Activated naive CD8-positive, alpha-beta T cell treated with anti-CD3 and anti-CD28 coated beads, Interleukin-2, amount 10 ng/mL, durations not matched to agents 7 days and 5 days (primary cell): ENCODE data around the gene RDH16. TPM values are rescaled to one million over a fixed set of nuclear protein-coding genes. Genes with fewer than 3 reads are reported as not detected.
"Not testable (repeated sequence)": the region's sequence is repeated elsewhere in the genome, so short reads cannot be mapped to it uniquely, and the experiment has no call there.

Source experiments
- ATAC-seq: fragments of 150-1000 bp; cut with Tn5 transposase; one replicate; pipeline ENCODE4 v1.10.0; 2021; ENCODE audit warnings: low read depth, moderate library complexity
- POLR2A ChIA-PET: fragments of 350-600 bp; sonication (Branson Sonifier 250); formaldehyde crosslinking; loops from one replicate; lab custom pipeline; 2021; ENCODE audit warnings: antibody characterized with exemption; lab: Charles Lee
- DNase-seq: peaks from one replicate; pipeline ENCODE4 v3.0.0; 2021
- H3K27ac Mint-ChIP-seq: one replicate; pipeline ENCODE4 v1.8.0; 2022; ENCODE audit warnings: mild to moderate bottlenecking, mixed read lengths
- H3K27me3 Mint-ChIP-seq: one replicate; pipeline ENCODE4 v1.8.0; 2022; ENCODE audit warnings: mild to moderate bottlenecking, moderate library complexity, mixed read lengths
- H3K36me3 Mint-ChIP-seq: one replicate; pipeline ENCODE4 v1.8.0; 2021; ENCODE audit warnings: mild to moderate bottlenecking, mixed read lengths
- H3K4me1 Mint-ChIP-seq: one replicate; pipeline ENCODE4 v1.8.0; 2021; ENCODE audit warnings: mixed read lengths
- H3K4me3 Mint-ChIP-seq: one replicate; pipeline ENCODE4 v1.8.0; 2022; ENCODE audit warnings: mild to moderate bottlenecking, moderate library complexity, mixed read lengths
- H3K9me3 Mint-ChIP-seq: one replicate; pipeline ENCODE4 v1.8.0; 2021; ENCODE audit warnings: mixed read lengths
- total RNA-seq, 2 experiments: library from RNA; stranded (reverse); gene quantifications; one replicate each; pipeline ENCODE4 v1.2.3, GENCODE V29; 2021

Gene RDH16
- total RNA-seq, 2 experiments from 2014 or later = 0.62 to 0.69 TPM

DNA sequence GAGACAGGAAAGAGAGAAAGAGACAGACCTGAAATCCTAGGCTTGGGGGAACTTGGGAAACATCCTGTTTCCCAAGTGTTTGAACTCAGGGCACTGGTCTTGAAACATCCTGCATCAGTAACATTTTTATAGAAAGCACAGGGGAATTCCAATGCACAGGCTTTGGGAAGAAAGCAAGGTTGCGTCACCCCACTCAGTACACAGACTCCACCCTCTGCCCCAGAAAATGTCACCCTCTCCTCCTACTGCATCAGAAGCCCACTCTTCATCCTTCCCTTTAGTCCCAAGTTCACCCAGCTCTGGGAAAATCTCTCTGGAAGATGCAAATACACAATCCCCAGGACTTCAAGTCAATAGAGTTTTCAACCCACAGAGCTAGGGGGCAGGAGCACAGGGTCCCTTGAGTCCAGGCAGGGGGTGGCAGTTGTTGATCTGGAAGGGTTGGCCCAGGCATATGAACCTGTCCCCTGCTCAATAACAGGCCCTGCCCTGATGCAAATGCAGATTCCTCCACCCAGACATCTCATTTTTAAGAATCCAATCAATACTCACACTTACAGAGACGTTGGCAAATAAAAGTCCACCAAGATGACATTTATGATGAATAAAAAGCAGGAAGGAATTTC, 1.7 kb downstream of the RDH16 start:
- POLR2A ChIA-PET = no interaction called here
- no peaks in the 10 kb centered on the region for H3K36me3 Mint-ChIP-seq
- ATAC-seq (no peak), DNase-seq (no peak)
- H3K27ac Mint-ChIP-seq = no peak overlapping the region
- H3K27me3 Mint-ChIP-seq = peaks cover 5% of the 10 kb centered on the region
- H3K4me1 Mint-ChIP-seq = no peaks in the 10 kb centered on the region
- no peak overlapping the region for H3K4me3 Mint-ChIP-seq
- H3K9me3 Mint-ChIP-seq = peaks cover 7% of the 10 kb centered on the region

- H3K27ac Mint-ChIP-seq = no peak overlapping the region
- peaks cover 4% of the 10 kb centered on the region for H3K27me3 Mint-ChIP-seq
- H3K4me3 Mint-ChIP-seq = no peak overlapping the region
- DNase-seq (no peak), ATAC-seq (no peak)
- H3K4me1 Mint-ChIP-seq = no peaks in the 10 kb centered on the region
- peaks cover 7% of the 10 kb centered on the region for H3K9me3 Mint-ChIP-seq
- H3K36me3 Mint-ChIP-seq = no peaks in the 10 kb centered on the region
- POLR2A ChIA-PET = no interaction called here
Observed at GRCh38 chr12:56954958-56955355, 2.5 kb downstream of the RDH16 start.

GRCh38 chr12:56954057-56954957, 3.1 kb downstream of the RDH16 start:
- Mint-ChIP-seq H3K4me3 (no peak overlapping the region), H3K27me3 (no peaks in the 10 kb centered on the region), H3K36me3 (no peaks in the 10 kb centered on the region), H3K9me3 (peaks cover 3% of the 10 kb centered on the region), H3K27ac (no peak overlapping the region), H3K4me1 (no peaks in the 10 kb centered on the region)
- POLR2A ChIA-PET = no interaction called here
- ATAC-seq = no peak
- no peak for DNase-seq

DNA sequence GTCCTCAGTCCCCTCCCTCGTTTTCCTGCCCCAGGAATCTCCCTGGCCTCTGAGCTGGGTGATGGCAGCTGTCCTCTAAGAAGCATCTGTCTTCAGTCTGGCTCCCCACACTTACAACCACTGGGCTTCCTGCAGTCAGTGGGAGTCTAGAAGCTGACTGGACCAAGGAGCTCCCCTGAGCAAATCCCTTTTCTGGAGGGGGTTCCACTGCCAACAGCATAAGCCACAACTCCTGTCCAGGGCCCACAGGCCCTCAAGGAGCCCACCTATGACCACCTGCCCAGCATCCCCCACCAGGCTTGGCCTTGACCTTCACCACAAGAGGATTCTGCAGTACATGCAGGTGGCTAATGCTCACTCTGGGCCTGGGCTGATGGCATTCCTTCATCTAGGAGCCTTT, 4.1 kb downstream of the RDH16 start:
- H3K27me3 Mint-ChIP-seq = no peaks in the 10 kb centered on the region

DNA sequence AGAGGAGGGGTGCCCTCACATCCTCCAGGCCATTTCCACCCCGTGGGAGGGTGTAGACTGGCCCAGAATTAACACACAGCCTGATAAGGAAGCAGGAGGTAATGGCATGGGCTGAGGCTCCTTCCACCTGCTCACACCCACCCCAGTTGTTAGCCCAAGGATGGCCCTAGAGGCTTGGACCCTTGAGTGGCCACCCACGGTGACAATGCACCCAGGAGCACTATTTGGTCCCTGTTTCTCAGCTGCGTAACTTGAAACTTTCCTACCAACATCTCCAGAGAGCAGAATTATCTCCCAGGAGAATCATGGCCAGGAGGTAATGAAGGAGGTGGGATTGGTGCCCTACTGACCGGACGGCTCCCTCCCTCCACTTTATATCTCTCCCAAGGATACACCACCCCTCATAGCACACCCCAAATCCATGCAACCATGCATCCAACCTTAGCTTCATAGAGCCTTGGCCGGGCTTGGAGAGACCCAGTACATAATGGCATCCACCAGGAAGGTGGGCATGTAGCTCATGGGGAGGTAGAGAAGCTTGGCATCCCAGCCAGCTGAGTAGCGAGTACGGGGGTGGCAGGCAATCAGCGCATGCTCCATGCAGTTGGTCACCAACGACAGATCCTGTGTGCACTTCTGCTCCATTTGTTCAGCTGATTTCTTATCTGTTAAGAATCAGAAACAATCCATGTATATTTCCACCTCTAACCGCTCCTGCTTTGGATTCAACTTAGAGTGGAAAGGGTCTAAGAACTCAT, 5.6 kb downstream of the RDH16 start:
- no peak overlapping the region for H3K4me3 Mint-ChIP-seq
- ATAC-seq (no peak), DNase-seq (no peak)
- H3K36me3 Mint-ChIP-seq = no peaks in the 10 kb centered on the region
- H3K27me3 Mint-ChIP-seq = peaks cover 4% of the 10 kb centered on the region
- H3K27ac Mint-ChIP-seq = no peak overlapping the region
- no peaks in the 10 kb centered on the region for H3K9me3 Mint-ChIP-seq
- no peaks in the 10 kb centered on the region for H3K4me1 Mint-ChIP-seq
- POLR2A ChIA-PET = no interaction called here

More for the DNA sequence above, 4.1 kb downstream of the RDH16 start:
- Mint-ChIP-seq H3K36me3 (no peaks in the 10 kb centered on the region), H3K27ac (no peak overlapping the region), H3K4me3 (no peak overlapping the region), H3K4me1 (no peaks in the 10 kb centered on the region), H3K9me3 (peaks cover 3% of the 10 kb centered on the region)
- no peak for DNase-seq
- POLR2A ChIA-PET = no interaction called here
- no peak for ATAC-seq

- DNase-seq (no peak), ATAC-seq (no peak)
- H3K4me1 Mint-ChIP-seq = no peaks in the 10 kb centered on the region
- H3K36me3 Mint-ChIP-seq = no peaks in the 10 kb centered on the region
- no peak overlapping the region for H3K4me3 Mint-ChIP-seq
- POLR2A ChIA-PET = no interaction called here
- H3K27me3 Mint-ChIP-seq = peaks cover 22% of the 10 kb centered on the region
- H3K9me3 Mint-ChIP-seq = no peaks in the 10 kb centered on the region
- H3K27ac Mint-ChIP-seq = no peak overlapping the region
Observed at GRCh38 chr12:56948881-56949280, 8.5 kb downstream of the RDH16 start.

DNA sequence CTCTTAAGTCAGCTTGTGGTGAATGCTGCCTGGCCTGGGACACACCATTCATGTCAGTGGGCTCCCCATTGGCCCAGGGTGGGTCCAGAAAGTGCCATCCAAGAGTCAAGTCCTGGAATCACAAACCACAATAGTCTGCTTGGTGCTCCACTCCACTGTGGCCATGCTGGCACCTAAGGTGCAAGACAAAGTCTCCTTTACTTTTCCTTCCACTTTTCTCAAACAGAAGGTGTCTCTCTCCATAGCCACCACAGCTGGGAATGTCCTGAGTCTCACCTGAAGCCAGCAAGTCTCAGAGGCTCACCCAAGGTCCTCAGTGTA, 9.0 kb downstream of the RDH16 start:
- Mint-ChIP-seq H3K27me3 (peaks cover 26% of the 10 kb centered on the region), H3K9me3 (no peaks in the 10 kb centered on the region), H3K36me3 (no peaks in the 10 kb centered on the region), H3K27ac (no peak overlapping the region), H3K4me1 (no peaks in the 10 kb centered on the region), H3K4me3 (no peak overlapping the region)
- ATAC-seq (no peak), DNase-seq (no peak)
- POLR2A ChIA-PET = no interaction called here

GRCh38 chr12:56947633-56948456, 9.6 kb downstream of the RDH16 start:
- Mint-ChIP-seq H3K9me3 (no peaks in the 10 kb centered on the region), H3K36me3 (no peaks in the 10 kb centered on the region), H3K27ac (no peak overlapping the region), H3K4me1 (no peaks in the 10 kb centered on the region), H3K27me3 (peaks cover 28% of the 10 kb centered on the region), H3K4me3 (no peak overlapping the region)
- DNase-seq (no peak), ATAC-seq (no peak)
- POLR2A ChIA-PET = no interaction called here

- POLR2A ChIA-PET = no interaction called here
- no peak overlapping the region for H3K27ac Mint-ChIP-seq
- H3K27me3 Mint-ChIP-seq = peaks cover 36% of the 10 kb centered on the region
- peaks cover 5% of the 10 kb centered on the region for H3K4me1 Mint-ChIP-seq
- H3K4me3 Mint-ChIP-seq = no peak overlapping the region
- DNase-seq (no peak), ATAC-seq (no peak)
- no peaks in the 10 kb centered on the region for H3K9me3 Mint-ChIP-seq
- no peaks in the 10 kb centered on the region for H3K36me3 Mint-ChIP-seq
Observed at GRCh38 chr12:56943878-56944277, 13.5 kb downstream of the RDH16 start.

DNA sequence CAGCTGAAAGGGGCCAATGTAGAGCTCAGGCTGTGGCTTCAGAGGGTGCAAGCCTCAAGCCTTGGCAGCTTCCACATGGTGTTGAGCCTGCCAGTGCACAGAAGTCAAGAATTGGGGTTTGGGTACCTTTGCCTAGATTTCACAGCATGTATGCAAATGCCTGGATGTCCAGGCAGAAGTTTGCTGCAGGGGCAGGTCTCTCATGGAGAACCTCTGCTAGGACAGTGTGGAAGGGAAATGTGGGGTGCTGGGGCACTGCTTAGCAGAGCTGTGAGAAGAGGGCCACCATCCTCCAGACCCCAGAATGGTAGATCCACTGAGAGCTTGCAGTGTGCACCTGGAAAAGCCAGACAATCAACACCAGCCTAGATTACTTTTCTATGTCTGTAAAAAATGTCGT, 14.0 kb downstream of the RDH16 start:
- ATAC-seq, H3K4me3 Mint-ChIP-seq, DNase-seq, H3K27ac Mint-ChIP-seq, POLR2A ChIA-PET, H3K9me3 Mint-ChIP-seq, H3K4me1 Mint-ChIP-seq, H3K36me3 Mint-ChIP-seq: not testable (repeated sequence)
- peaks cover 36% of the 10 kb centered on the region for H3K27me3 Mint-ChIP-seq

GRCh38 chr12:56941299-56942017, 15.9 kb downstream of the RDH16 start:
- POLR2A ChIA-PET = no interaction called here

GRCh38 chr12:56940942-56941298, 16.5 kb downstream of the RDH16 start:
- ATAC-seq, H3K4me3 Mint-ChIP-seq, DNase-seq, H3K27ac Mint-ChIP-seq, POLR2A ChIA-PET, H3K4me1 Mint-ChIP-seq, H3K9me3 Mint-ChIP-seq, H3K36me3 Mint-ChIP-seq: not testable (repeated sequence)
- peaks cover 31% of the 10 kb centered on the region for H3K27me3 Mint-ChIP-seq

More at GRCh38 chr12:56941299-56942017, 15.9 kb downstream of the RDH16 start:
- ATAC-seq (no peak), DNase-seq (no peak)
- H3K4me1 Mint-ChIP-seq = peaks cover 5% of the 10 kb centered on the region
- no peaks in the 10 kb centered on the region for H3K36me3 Mint-ChIP-seq
- H3K27me3 Mint-ChIP-seq = peaks cover 32% of the 10 kb centered on the region
- no peak overlapping the region for H3K27ac Mint-ChIP-seq
- no peaks in the 10 kb centered on the region for H3K9me3 Mint-ChIP-seq
- no peak overlapping the region for H3K4me3 Mint-ChIP-seq
